ENCODE data around the gene ELOVL2. TPM values are rescaled to one million over a fixed set of nuclear protein-coding genes. Genes with fewer than 3 reads are reported as not detected.

Gene ELOVL2
- total RNA-seq, 1 donor from 2014 or later, result 1.4 TPM

DNA sequence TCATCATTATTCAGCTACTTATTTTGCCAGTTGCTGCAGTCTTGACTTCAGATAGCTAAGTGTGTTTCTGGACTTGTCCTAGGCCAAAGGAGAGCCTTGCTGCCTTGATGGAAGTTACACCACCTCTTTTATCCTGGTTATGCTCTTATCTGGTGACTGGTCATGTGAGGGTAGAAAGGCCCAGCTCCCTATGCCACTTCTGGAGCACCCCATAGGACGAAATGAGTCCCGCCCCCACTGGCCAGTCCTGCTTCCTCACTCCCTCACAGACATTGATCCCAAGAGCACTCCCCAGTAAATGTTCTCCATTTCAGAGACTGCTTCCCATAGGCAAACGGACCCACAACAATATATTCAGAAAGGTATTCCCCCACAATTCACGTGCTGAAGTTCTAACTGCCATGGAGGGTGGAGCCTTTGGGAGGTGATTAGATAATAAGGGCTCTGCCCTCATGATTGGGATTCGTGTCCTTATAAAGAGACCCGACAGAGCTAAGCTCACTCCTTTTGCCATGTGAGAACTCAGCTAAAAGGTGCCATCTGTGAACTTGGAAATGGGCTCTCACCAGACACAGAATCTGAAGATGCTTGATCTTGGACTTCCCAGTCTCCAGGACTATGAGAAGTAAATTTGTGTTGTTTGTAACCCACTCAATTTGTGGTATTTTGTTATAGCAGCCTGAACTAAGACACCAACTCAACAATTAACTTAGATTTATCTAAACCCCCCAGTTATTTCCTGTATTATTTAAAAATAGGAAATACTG lies 21.5 kb upstream of the ELOVL2 start:
- H3K4me3 ChIP-seq, result no peak overlapping the region
- peaks cover 11% of the 10 kb centered on the region for H3K27me3 ChIP-seq (ENCODE audit: low read depth)
- H3K27ac ChIP-seq (replicated peaks), result no peak overlapping the region
- H3K4me1 ChIP-seq, result no peaks in the 10 kb centered on the region
- TF ChIP-seq, protein P1, sequence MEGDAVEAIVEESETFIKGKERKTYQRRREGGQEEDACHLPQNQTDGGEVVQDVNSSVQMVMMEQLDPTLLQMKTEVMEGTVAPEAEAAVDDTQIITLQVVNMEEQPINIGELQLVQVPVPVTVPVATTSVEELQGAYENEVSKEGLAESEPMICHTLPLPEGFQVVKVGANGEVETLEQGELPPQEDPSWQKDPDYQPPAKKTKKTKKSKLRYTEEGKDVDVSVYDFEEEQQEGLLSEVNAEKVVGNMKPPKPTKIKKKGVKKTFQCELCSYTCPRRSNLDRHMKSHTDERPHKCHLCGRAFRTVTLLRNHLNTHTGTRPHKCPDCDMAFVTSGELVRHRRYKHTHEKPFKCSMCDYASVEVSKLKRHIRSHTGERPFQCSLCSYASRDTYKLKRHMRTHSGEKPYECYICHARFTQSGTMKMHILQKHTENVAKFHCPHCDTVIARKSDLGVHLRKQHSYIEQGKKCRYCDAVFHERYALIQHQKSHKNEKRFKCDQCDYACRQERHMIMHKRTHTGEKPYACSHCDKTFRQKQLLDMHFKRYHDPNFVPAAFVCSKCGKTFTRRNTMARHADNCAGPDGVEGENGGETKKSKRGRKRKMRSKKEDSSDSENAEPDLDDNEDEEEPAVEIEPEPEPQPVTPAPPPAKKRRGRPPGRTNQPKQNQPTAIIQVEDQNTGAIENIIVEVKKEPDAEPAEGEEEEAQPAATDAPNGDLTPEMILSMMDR (IDR thresholded peaks at IDR 0.05; ENCODE audit: borderline replicate concordance), result no peak
- no peaks in the 10 kb centered on the region for H3K36me3 ChIP-seq
- intact Hi-C loops (cut with micrococcal nuclease), result no loop called here
- DNase-seq, result no peak
- no peaks in the 10 kb centered on the region for H3K9me3 ChIP-seq (replicated peaks)

DNA sequence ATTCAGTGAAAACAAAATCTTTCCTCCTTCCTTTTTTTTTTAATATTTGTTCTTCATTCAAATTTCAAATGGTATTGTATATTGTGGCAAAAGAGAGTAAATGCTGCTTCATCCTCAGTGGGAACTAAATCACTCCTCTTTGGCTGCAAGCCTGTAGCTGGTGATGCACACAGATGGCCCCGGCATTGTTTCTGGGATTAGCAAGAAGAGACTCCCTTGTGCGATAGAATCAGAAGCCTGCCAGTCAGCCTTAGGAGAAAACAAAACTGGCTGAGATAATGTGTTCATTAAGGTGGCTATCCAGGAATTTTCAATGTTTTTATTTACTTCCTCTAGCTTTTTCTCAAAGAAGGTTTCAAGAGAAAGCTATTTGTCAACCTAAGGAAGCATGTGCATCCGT lies 20.7 kb upstream of the ELOVL2 start:
- Histone ChIP-seq H3K4me3 (no peak overlapping the region), H3K9me3 (replicated peaks) (no peaks in the 10 kb centered on the region), H3K4me1 (no peaks in the 10 kb centered on the region), H3K27me3 (ENCODE audit: low read depth) (peaks cover 8% of the 10 kb centered on the region), H3K27ac (replicated peaks) (no peak overlapping the region), H3K36me3 (no peaks in the 10 kb centered on the region)
- no peak for DNase-seq
- TF ChIP-seq, protein P1 (IDR thresholded peaks at IDR 0.05; ENCODE audit: borderline replicate concordance), result no peak
- intact Hi-C loops (cut with micrococcal nuclease), result no loop called here

DNA sequence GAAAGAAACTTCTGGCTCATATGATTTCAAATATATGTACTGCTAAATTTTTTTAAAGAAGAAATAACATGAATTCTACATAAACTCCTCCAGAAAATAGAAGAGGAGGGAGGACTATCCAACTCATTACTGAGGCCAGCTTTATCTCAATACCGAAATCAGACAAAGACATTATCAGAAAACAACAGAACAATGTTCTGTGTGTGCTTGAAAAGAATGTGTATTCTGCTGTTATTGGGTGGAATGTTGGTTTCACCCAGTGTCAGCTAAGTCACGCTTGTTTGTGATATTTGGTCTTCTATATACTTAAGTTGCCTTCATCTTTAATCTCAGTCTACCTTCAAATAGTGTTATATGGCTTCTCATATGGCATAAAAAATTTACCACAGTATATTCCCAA lies 18.6 kb upstream of the ELOVL2 start:
- DNase-seq, result no peak
- intact Hi-C loops (cut with micrococcal nuclease), result no loop called here
- TF ChIP-seq, protein P1 (IDR thresholded peaks at IDR 0.05; ENCODE audit: borderline replicate concordance), result no peak
- H3K36me3 ChIP-seq, result no peaks in the 10 kb centered on the region
- H3K4me3 ChIP-seq, result no peak overlapping the region
- H3K4me1 ChIP-seq, result no peaks in the 10 kb centered on the region
- no peaks in the 10 kb centered on the region for H3K9me3 ChIP-seq (replicated peaks)
- H3K27ac ChIP-seq (replicated peaks), result no peak overlapping the region
- H3K27me3 ChIP-seq (ENCODE audit: low read depth), result peaks cover 8% of the 10 kb centered on the region

DNA sequence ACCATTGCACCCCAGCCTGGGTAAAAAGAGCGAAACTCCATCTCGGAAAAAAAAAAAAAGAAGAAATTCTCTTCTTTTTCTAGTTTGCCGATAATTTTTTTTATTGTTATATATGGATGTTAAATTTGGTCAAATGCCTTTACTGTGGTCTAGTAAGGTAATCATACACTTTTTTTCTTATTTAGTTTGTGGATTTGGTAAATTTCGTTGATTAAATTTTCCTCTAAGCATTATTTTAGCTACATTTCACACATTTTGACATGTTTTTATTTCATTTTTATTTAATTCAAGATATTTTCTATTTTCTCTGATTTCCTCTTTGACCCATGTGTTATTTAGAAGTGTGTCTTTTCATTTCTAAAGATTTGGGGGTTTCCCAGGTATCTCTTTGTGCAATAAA lies 18.0 kb upstream of the ELOVL2 start:
- DNase-seq, result no peak
- no peaks in the 10 kb centered on the region for H3K4me1 ChIP-seq
- intact Hi-C loops (cut with micrococcal nuclease), result no loop called here
- TF ChIP-seq, protein P1 (IDR thresholded peaks at IDR 0.05; ENCODE audit: borderline replicate concordance), result no peak
- H3K27me3 ChIP-seq (ENCODE audit: low read depth), result peaks cover 8% of the 10 kb centered on the region
- H3K27ac ChIP-seq (replicated peaks), result no peak overlapping the region
- no peaks in the 10 kb centered on the region for H3K9me3 ChIP-seq (replicated peaks)
- H3K36me3 ChIP-seq, result no peaks in the 10 kb centered on the region
- no peak overlapping the region for H3K4me3 ChIP-seq

DNA sequence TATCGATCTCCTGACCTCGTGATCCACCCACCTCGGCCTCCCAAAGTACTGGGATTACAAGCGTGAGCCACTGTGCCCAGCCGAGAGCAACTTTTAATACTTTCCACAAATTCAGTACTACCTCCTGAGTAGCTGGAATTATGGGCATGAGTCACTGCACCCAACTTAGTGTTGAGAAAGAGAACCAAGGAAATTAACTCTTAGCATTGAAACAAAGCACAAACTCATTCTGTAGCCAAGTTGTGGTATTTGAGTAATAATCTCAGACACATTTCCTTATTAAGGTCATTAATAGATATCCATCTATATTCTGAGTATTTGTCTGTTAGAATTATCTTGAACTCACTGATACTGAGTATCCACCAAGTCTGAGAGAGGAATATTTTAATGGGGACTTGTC lies 14.3 kb upstream of the ELOVL2 start:
- no peaks in the 10 kb centered on the region for H3K9me3 ChIP-seq (replicated peaks)
- no peak overlapping the region for H3K4me3 ChIP-seq
- H3K27me3 ChIP-seq (ENCODE audit: low read depth), result peaks cover 8% of the 10 kb centered on the region
- DNase-seq, result no peak
- no peaks in the 10 kb centered on the region for H3K36me3 ChIP-seq
- H3K4me1 ChIP-seq, result no peaks in the 10 kb centered on the region
- intact Hi-C loops (cut with micrococcal nuclease), result no loop called here
- H3K27ac ChIP-seq (replicated peaks), result no peak overlapping the region
- TF ChIP-seq, protein P1 (IDR thresholded peaks at IDR 0.05; ENCODE audit: borderline replicate concordance), result no peak

Data from left ventricle myocardium inferior (tissue), 1 donor.